Measurements from ENCODE around the gene UNC13D.
"Not testable (repeated sequence)": the region's sequence is repeated elsewhere in the genome, so short reads cannot be mapped to it uniquely, and the experiment has no call there.

UNC13D gene

DNA sequence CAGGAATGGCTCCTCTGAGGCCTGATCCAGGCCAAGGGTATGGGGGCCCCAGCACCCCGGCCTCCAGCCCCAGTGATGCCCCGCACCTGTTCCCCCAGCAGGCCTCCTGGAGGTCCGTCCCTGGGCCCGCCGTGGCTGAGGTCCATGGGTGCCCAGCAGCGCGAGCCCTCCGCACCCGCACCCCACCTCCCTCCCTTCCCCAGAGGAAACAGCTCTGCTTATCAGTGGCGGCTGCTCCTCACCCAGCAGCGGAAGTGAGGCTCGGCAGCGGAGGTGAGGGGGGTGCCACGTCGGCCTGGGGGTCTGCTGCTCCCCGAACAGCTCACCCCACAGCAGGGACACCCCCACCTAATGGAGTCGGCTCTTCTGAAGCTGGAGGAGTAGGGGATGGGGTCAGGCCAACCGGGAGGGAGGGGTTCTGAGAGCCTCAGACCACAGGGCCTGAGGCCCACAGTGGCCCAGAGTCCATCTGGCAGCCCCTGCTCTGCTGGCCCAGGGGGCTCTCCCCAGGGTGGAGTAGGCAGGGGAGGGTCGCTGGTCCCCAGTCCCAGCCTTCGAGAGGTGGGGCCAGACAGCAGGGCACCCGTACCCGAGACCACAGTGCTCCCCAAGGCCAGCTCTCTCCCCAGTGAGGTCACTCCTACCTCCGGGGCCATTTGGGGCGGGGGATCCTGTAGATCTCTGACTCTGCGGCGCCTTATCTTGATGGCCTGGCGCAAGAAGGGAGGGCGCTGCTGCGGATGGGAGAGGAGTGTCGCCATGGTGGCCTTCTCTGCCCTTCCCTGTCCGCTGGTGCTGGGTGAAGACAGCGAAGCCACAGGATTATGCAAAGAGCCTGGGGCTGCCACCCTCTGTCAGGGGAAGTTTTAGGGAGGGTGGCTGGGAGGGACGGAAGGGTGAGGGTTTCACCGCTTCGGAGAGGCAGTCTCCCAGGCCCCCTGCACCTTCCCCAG lies at the start of gene UNC13D:
UNC13D (minus strand) TSS at position 828 of the 953 bp plus-strand sequence; CDS start at position 761, 67 bp downstream.
- peak; percentile 38 for DNase-seq (ENCODE audit: low spot score)

DNA sequence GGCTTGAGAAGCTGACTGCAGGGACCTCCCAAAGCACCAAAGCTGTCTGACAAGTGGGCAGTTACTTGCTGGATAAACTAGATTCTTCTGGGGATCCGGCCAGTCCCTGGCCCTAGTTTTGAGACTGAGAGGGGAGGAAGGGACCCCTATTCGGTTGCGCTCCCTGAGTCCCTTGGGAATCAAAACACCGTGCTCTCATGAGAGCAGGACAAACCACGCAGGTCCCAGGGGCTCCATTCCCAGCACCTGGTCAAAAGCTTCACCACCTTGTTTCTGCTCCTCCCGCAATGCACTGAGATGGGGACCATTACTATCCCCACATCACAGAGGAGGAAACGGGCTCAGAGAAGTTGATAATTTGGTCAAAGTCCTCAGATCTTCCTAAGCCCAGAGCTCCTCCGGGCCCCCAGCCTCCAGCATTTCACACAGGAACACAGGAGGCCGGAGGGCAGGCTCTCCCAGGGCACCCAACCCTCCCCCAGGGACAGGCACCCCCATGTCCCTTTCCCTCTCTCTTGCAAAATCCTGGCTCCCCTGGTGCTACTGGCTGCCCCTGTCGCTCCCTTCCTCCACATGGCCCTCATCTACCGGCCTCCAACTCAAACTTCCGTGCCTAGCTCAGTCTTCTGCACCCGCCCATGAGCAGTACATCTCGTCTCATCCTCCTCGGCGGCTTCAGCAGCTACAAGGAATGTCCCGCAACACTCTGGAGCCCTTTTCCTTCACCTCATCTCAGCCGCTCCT lies 49.3 kb upstream of the UNC13D start:
- DNase-seq (ENCODE audit: low spot score), result no peak

GRCh38 chr17:75892556-75893224 lies 48.5 kb upstream of the UNC13D start:
- DNase-seq (ENCODE audit: low spot score), result no peak

DNA sequence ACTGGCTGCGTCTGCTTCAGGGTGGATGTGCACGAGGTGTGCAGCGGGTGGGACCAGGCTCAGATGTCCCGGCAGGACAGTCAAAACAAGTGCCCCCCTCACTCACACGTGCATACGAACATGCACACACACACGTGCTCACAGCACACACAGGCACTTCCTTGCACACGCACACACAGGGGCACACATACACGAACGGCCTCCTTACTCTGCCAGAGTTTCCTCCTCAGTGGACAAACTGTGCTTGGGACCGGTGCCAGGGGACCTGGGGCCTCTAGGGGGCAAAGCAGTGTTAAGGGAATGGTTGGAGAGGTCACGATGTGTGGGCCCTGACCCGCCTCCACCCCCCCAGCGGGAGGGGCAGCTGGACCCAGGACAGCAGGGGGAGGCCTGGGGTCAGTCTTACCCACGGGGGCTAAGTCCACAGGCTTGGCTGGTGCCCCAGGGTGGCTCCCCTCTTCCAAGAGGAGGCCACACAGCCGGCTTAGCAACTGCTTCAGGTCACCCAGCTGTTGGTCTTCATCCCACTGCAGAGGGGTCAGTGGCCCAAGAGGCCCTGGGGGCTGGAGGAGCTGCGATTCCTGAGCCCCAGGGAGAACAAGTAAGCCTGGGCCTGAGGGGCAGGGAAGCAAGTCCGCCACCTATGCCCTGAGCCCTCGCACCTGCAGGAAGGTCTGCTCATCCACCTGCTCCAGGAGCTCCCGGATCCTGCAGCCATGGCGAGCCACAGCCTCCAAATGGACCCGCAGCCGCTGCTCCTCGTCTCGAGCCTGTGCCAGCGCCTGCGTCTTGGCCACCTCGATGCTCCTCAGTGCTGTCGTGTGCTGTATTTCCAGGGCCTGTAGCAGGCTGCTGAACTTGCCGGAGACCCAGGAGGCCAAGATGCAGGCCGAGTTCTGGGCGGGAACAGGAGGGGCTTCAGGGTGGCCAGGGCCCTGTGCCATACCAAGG lies 47.7 kb upstream of the UNC13D start:
- no peak for DNase-seq (ENCODE audit: low spot score)

- no peak for DNase-seq (ENCODE audit: low spot score)
Observed at GRCh38 chr17:75891022-75891604, 46.9 kb upstream of the UNC13D start.

GRCh38 chr17:75889454-75889853 lies 45.2 kb upstream of the UNC13D start:
- DNase-seq (ENCODE audit: low spot score), result peak; percentile 72

GRCh38 chr17:75888484-75888883 lies 44.3 kb upstream of the UNC13D start:
- no peak for DNase-seq (ENCODE audit: low spot score)

- DNase-seq (ENCODE audit: low spot score), result not testable (repeated sequence)
Observed at GRCh38 chr17:75885860-75886259, 41.7 kb upstream of the UNC13D start.

- DNase-seq (ENCODE audit: low spot score), result no peak
Observed at GRCh38 chr17:75885431-75885830, 41.2 kb upstream of the UNC13D start.

GRCh38 chr17:75881678-75882454 lies 37.7 kb upstream of the UNC13D start:
- no peak for DNase-seq (ENCODE audit: low spot score)

GRCh38 chr17:75880266-75880665 lies 36.1 kb upstream of the UNC13D start:
- DNase-seq (ENCODE audit: low spot score), result no peak

DNA sequence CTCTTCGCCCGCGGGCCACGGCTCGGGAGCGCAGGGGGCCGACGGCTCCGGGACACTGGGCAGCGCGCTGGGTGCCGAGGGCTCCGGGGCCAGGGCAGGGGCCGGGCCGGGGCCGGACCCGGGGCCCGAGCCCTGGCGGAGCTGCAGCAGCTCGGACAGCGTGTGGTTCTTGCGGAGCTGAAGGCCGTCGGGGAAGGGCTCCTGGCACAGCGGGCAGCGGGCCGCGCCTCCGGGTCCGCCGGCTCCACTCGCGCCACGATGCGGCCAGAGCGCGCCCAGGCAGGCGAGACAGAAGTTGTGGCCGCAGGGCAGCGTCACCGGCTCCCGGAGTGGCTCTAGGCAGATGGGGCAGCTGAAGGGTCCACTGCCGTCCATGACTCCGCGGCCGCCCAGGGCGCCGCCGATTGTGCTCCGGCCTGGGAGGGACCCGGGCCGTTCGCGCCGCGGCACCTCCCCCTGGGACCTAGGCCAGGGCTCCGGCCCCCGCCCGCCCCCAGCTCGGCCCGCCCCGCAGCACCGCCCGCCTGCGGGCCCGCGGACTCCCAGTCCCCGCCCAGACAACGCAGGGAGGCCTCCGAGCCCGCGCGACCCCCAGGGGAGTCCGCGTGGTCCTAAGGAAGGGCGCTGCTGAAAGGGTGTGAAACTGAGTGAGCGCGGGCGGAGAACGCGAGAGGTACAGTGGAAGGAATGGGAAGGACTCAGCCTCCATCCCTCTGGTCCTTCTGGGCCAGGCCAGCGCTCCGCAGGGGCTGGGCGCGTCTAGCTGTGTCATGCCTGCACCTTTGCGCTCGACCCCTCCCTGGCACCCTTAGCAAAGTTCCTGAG lies 34.2 kb upstream of the UNC13D start, which contains the start of gene TRIM47:
TRIM47 (minus strand) TSS at position 408 of the 825 bp plus-strand sequence; CDS start at position 375, 33 bp downstream.
- peak; percentile 75 for DNase-seq (ENCODE audit: low spot score)

DNA sequence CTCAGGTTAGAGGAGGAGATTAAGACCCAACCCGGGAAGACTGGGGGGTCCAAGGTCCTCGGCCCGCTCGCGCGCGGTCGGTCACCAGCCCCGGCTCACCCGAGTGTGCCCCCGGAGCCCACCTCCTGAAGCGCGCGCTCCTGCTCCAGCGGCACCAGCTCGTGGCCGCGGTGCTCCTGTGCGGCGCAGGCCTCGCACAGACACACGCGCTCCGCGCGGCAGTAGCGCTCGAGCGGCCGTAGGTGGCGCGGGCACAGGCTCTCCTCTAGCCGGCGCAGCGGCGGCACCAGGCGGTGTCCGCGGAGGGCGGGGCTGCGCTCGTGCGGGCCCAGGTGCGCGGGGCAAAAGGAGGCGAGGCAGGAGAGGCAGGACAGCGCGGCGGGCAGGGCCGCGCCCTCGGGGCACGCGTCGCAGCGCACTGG lies 33.6 kb upstream of the UNC13D start:
- peak; percentile 83 for DNase-seq (ENCODE audit: low spot score)

- DNase-seq (ENCODE audit: low spot score), result peak; percentile 87
Observed at GRCh38 chr17:75876938-75877751, 32.9 kb upstream of the UNC13D start.

GRCh38 chr17:75876190-75876937 lies 32.2 kb upstream of the UNC13D start:
- peak; percentile 93 for DNase-seq (ENCODE audit: low spot score)

DNA sequence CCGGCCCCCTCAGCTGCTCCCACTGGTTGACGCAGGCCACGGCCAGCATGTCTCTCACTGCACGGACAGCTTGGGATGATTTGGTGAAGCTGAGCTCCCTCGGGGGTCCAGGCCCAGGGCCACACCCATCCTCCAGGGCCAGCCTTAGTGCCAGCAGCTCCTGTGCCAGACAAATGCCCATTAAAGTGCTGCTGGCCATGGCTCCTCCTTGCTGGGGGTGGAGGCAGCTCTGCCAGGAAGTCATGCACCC lies 31.7 kb upstream of the UNC13D start:
- no peak for DNase-seq (ENCODE audit: low spot score)

GRCh38 chr17:75875182-75875939 lies 31.2 kb upstream of the UNC13D start:
- no peak for DNase-seq (ENCODE audit: low spot score)
